OCI-LY7 (cell line): ENCODE measurements around the gene S100Z. TPM values are rescaled to one million over a fixed set of nuclear protein-coding genes. Genes with fewer than 3 reads are reported as not detected.

ENCODE experiments used
- BruUV-seq: library from RNA; stranded (reverse); fragments of 400-500 nt; replicated peaks from 2 replicates; lab custom pipeline; 2021; lab: Mats Ljungman, UMichigan
- CTCF ChIA-PET: fragments of 300-600 bp; sonication (Branson Sonifier 250); formaldehyde crosslinking; loops from one replicate; lab custom pipeline; 2022; ENCODE audit warnings: antibody characterized with exemption; ENCODE audit not compliant: unreplicated experiment; lab: Charles Lee
- POLR2A ChIA-PET: fragments of 300-600 bp; sonication (Branson Sonifier 250); formaldehyde crosslinking; loops from one replicate; lab custom pipeline; 2022; ENCODE audit warnings: antibody characterized with exemption; lab: Charles Lee
- DNase-seq: peaks from one replicate; pipeline ENCODE4 v3.0.0-alpha.2; 2015; ENCODE audit warnings: low spot score
- H2AFZ ChIP-seq: fragments of 200-600 bp; sonication (generic), shearing (Covaris generic); 2 replicates; pipeline ENCODE4 v1.6.1; 2014; ENCODE audit warnings: mild to moderate bottlenecking, antibody characterized with exemption, low read length, moderate library complexity
- H3K27ac ChIP-seq: fragments of 200-600 bp; sonication (generic); 2 replicates; pipeline ENCODE4 v1.5.1; 2014; ENCODE audit warnings: mixed run types, low read depth, mild to moderate bottlenecking, moderate library complexity, low read length, inconsistent platforms; ENCODE audit not compliant: poor library complexity, severe bottlenecking
- H3K36me3 ChIP-seq: fragments of 200-600 bp; sonication (generic); 2 replicates; pipeline ENCODE4 v1.6.1; 2014; ENCODE audit warnings: mild to moderate bottlenecking, antibody characterized with exemption, low read length, moderate library complexity, mixed read lengths; ENCODE audit not compliant: insufficient read depth
- H3K4me1 ChIP-seq: fragments of 200-600 bp; sonication (generic); 2 replicates; pipeline ENCODE4 v1.5.1; 2014; ENCODE audit warnings: mild to moderate bottlenecking, low read length; ENCODE audit not compliant: insufficient read depth, poor library complexity, severe bottlenecking
- H3K4me2 ChIP-seq: fragments of 200-600 bp; sonication (generic); 2 replicates; pipeline ENCODE4 v1.6.1; 2014; ENCODE audit warnings: mild to moderate bottlenecking, low read length
- H3K4me3 ChIP-seq: fragments of 200-600 bp; sonication (generic); 2 replicates; pipeline ENCODE4 v1.5.1; 2014; ENCODE audit warnings: mild to moderate bottlenecking, low read depth, low read length; ENCODE audit not compliant: poor library complexity, severe bottlenecking
- H3K79me2 ChIP-seq: fragments of 200-600 bp; sonication (generic); 2 replicates; pipeline ENCODE4 v1.6.1; 2016; ENCODE audit warnings: low read depth, mild to moderate bottlenecking, low read length, moderate library complexity, mixed read lengths; ENCODE audit not compliant: insufficient read depth
- H3K9me2 ChIP-seq: fragments of 200-600 bp; sonication (generic); 2 replicates; pipeline ENCODE4 v1.6.1; 2016; ENCODE audit warnings: mild to moderate bottlenecking, low read length, mixed read lengths; ENCODE audit not compliant: insufficient read depth
- H3K9me3 ChIP-seq: fragments of 200-600 bp; sonication (generic); 2 replicates; pipeline ENCODE4 v1.6.1; 2014; ENCODE audit warnings: mild to moderate bottlenecking, mixed run types, low read length, mixed read lengths
- H4K20me1 ChIP-seq: fragments of 200-600 bp; sonication (generic); 2 replicates; pipeline ENCODE4 v1.6.1; 2014; ENCODE audit warnings: mild to moderate bottlenecking, antibody characterized with exemption, low read length, moderate library complexity, mixed read lengths; ENCODE audit not compliant: insufficient read depth
- EZH2phosphoT487 ChIP-seq: fragments of 200-600 bp; sonication (generic); IDR thresholded peaks from 2 replicates; pipeline ENCODE4 v1.6.1; 2018; ENCODE audit warnings: low read depth, borderline replicate concordance, mild to moderate bottlenecking, mixed run types, antibody characterized with exemption, low read length, moderate library complexity, mixed read lengths
- intact Hi-C: fragments of 100-400 bp; cut with micrococcal nuclease; formaldehyde crosslinking; loops from one replicate; pipeline ENCODE4 v1.10.0; 2022; ENCODE audit not compliant: unreplicated experiment
- total RNA-seq, 2 experiments: library from RNA; depleted of rRNA in 1 of 2; stranded (reverse); fragments of >200 nt in 1 of 2; shearing (Covaris generic) in 1 of 2; gene quantifications; 2 replicates each; pipeline ENCODE4 v1.2.3, GENCODE V29; 2014 to 2022
- TF ChIP-seq, protein P1 (sequence below): fragments of 200-600 bp; sonication (generic); conservative IDR thresholded peaks from 2 replicates; pipeline ENCODE4 v1.5.1; 2014; ENCODE audit warnings: mild to moderate bottlenecking, antibody characterized with exemption, low read length, moderate library complexity, mixed read lengths

The S100Z gene
- total RNA-seq, 2 experiments from 2014 or later = 51.1 to 66.6 TPM

DNA sequence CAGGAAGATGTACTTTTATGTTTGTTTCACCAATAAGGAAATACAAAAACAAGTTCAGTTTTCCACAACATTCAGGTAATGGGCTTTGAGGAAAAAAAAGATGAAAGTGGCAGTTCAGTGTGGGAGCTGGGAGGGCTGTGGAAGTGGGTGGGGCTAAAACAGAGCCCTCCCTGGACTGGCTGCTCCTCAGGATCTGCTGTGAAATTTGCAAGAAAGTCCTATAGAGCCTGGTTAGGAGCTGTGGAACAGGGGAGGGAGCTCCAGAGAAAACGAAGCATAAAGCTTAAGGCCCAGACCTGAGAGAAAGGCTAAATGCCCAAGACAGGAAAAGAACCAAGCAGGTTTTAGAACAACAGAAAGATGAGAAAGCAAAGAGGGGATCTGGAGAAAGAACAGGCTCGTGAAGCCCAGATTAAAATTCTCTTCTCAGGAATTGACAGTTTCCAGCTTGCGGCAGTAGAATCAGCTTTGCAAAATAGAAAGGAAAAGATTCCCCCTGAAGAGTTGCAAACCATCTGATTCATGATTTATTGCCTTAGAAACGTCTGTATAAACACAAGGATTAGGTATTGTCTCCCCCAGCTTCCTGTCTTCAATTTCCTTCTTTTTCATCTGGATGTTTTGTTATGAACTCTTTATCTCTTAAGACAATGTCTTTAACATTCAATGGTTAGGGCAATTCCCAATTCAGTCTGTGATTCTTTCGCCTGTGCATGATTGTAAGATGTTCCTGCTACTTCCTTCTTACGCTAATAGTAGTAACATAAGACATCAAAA, 76.7 kb downstream of the S100Z start:
- Histone ChIP-seq H3K9me3 (no peaks in the 10 kb centered on the region), H3K4me3 (no peak overlapping the region), H3K79me2 (peaks cover under 1% of the 10 kb centered on the region; the same call in 1 of the 2 replicates), H4K20me1 (0 out of 2 replicates have a peak, but pooled peaks cover 4% of the 10 kb centered on the region), H3K4me2 (no peak overlapping the region), H3K36me3 (peaks cover 99% of the 10 kb centered on the region), H3K27ac (no peak overlapping the region), H2AFZ (no peak overlapping the region), H3K4me1 (no peaks in the 10 kb centered on the region), H3K9me2 (no peaks in the 10 kb centered on the region)
- BruUV-seq = TSS peak; percentile 7
- ChIA-PET CTCF (no interaction called here), POLR2A (interaction anchor here (0.6 to 1.0 kb wide), 4 partner anchors 17 to 186 kb away, joined by 3 to 6 read pairs (median 3); no protein-coding TSS in a partner anchor)
- TF ChIP-seq EZH2phosphoT487 = no peak
- TF ChIP-seq, protein P1, sequence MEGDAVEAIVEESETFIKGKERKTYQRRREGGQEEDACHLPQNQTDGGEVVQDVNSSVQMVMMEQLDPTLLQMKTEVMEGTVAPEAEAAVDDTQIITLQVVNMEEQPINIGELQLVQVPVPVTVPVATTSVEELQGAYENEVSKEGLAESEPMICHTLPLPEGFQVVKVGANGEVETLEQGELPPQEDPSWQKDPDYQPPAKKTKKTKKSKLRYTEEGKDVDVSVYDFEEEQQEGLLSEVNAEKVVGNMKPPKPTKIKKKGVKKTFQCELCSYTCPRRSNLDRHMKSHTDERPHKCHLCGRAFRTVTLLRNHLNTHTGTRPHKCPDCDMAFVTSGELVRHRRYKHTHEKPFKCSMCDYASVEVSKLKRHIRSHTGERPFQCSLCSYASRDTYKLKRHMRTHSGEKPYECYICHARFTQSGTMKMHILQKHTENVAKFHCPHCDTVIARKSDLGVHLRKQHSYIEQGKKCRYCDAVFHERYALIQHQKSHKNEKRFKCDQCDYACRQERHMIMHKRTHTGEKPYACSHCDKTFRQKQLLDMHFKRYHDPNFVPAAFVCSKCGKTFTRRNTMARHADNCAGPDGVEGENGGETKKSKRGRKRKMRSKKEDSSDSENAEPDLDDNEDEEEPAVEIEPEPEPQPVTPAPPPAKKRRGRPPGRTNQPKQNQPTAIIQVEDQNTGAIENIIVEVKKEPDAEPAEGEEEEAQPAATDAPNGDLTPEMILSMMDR = no peak
- DNase-seq = no peak
- intact Hi-C loops = no loop called here

DNA sequence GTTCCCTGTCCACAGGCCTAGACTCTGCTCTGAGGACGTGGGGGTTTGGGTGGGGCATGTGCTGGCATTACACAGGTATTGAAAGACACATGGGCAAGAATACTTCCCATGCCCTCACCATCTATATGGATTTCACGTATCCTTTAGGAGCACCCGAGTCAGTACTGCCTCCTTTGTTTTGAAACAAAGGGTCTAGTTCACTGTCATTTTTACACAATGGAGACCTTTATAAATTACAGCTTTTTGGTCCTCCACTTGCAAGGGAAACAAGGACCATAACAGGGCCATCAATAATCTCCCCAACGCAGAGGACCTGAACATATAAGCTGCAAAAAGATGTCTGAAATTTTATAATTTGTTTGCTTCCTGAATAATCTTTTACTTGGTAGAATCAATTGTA, 78.1 kb downstream of the S100Z start:
- no TSS peak for BruUV-seq
- no peak overlapping the region for H3K27ac ChIP-seq

More for the DNA sequence above, 78.1 kb downstream of the S100Z start:
- H4K20me1 ChIP-seq = 0 out of 2 replicates have a peak, but pooled peaks cover 4% of the 10 kb centered on the region
- H3K9me3 ChIP-seq = no peaks in the 10 kb centered on the region
- H3K79me2 ChIP-seq = no peaks in the 10 kb centered on the region; the same call in 1 of the 2 replicates
- no peak overlapping the region for H2AFZ ChIP-seq
- TF ChIP-seq EZH2phosphoT487 = no peak
- TF ChIP-seq, protein P1 = no peak
- H3K4me1 ChIP-seq = no peaks in the 10 kb centered on the region
- no peak for DNase-seq
- ChIA-PET POLR2A (interaction anchor here (0.6 to 1.0 kb wide), 3 partner anchors 15 to 549 kb away, joined by 3 read pairs; no protein-coding TSS in a partner anchor), CTCF (no interaction called here)
- H3K4me2 ChIP-seq = no peak overlapping the region
- H3K9me2 ChIP-seq = no peaks in the 10 kb centered on the region
- H3K36me3 ChIP-seq = peaks cover 98% of the 10 kb centered on the region
- no peak overlapping the region for H3K4me3 ChIP-seq
- intact Hi-C loops = no loop called here
